NCI-H2029 treated with DMSO at 0.1 percent for 48 hours (cell line): Measurements from ENCODE around the gene PCLO.
"Not testable (repeated sequence)": the region's sequence is repeated elsewhere in the genome, so short reads cannot be mapped to it uniquely, and the experiment has no call there.

ENCODE experiments used
- DNase-seq: peaks from one replicate; lab custom pipeline; 2025; lab: John Stamatoyannopoulos, UW

The PCLO gene

DNA sequence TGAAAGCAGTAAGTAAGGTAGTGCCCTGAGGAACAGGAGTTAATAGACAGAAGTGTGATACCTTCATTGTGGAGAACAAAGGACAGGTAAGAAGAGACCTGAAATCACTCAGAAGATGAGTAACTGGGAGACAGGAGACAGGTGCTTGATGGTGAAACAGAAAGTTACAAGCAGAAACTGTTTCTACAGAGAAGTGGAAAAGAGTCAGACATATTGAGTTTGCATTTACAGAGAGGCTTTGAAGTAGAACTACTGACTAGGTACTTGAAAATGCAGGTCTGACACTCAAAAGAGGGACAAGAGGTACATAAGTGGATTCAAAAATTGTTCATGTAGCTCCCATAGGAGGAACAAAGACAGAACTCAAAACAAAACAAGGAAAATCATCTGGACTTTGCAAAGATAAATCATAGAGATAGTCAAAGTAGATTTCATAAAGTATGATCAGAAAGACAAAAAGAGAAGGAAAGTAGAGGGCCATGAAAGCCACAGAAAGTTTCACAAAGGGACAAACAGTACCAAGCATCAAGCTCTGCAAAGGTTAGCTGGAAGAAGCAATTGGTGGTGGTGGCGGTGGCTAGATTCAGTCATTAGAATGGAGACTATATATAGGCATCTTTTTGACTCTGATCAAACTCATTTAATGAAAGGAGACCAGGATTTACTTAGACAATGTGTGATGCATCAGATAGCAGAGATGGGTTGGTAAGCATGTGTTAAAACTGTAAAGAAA lies 198.4 kb downstream of the PCLO start:
- peak; percentile 65 for DNase-seq

DNA sequence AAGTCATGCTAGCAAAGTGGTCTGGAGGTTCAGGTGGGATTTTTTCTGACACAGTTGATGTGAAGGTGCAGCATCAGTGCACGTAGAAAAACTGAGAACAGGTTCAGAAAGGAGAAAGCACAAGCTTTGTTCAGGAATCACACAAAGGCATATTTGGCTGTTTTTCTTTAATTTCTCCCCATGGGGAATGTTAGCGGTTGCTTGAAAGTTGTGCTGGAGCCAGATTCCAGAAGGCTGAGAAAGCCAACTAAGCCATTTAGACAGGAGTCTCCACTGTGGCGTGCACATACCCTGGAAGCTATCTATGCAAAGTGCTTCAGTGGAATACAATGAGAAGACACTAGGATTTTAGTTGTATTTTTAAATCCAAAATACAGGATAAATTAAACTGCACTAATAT lies 201.4 kb downstream of the PCLO start:
- DNase-seq = no peak

DNA sequence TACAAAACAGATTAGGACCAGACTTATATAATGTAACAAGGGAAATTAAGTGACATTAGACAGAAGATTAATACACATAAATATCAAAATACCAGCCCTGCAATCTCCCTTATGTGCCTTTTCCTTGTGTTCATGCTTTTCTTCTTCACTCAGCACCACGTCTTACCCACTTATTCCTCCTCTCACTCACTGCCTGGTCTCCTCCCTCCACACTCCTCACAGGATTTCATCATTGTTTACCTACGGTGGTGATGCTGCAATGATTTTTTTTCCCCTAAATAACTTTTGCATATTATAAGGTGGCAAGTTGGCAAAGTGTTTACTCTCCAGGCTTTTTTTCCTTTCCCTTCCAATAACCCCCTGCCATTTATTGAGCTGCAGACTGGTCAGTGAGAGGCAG lies 203.2 kb downstream of the PCLO start:
- DNase-seq = no peak

DNA sequence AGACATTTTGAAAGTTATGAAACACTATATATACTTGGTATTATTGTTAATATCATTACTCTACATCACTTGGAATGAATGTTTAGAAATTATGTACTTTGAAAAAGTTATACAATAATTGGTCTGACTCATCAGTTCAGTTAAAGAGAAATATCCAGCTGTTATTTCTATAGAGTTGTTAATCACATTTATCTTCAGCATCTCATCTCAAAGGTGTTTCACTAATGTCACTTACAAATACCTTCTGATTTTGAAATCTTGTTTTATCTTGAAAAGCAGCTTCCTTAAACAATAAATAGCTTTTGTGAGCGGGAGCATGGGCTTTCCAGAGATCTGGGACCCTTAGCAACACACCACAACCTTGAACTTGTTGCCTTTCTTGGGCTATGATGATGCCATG lies 205.2 kb downstream of the PCLO start:
- no peak for DNase-seq

DNA sequence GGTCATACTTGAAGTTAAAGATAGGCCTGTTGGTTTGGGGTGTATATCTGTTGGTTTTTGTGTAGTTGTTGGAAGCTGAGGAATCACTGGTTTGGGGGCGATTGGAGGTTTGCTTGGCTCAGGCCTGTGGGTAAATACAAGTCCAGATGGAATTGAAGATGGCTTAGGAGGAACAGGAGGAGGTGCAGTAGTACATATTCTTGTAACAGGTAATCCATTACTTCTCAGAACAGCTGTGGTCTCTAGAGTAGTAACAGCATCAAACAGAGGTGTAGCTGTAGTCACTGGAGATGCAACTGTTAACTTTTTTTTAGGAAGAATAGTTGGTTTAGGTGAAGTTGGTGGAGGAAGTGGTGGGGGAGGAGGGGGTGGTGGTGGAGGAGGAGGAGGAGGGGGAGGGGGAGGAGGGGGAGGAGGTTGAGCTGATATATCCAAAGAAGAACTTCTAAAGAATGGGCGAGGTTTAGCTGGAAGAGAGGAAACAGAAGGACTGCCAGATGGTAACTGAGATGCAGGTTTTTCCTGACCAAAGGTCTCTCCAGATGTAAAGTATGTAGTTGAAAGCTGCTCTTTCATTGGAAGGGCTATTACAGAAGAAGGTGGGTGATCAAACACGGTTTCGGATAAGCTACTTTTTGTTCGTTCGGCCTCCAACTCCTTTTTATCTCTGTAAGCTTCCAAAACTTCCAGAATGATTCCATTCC lies 209.2 kb downstream of the PCLO start:
- no peak for DNase-seq

DNA sequence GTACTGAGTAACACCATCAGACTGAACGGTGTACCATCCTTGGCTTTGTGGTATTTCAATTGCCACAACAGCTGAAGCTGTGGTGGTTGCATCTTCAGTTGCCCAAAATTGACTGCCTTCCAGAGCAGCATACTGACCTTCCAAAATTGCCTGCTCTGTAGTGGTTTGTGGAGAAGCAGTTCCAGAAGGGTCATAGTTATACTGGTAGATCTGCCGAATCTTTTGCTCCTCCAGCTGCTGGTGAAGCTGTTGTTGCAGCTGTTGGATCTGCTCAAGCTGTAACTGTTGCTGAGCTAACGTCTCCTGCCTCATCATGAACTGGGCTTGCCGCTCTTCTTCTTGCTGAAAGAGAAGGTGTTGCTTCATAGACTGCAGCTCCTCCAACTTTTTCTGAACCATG lies 212.2 kb downstream of the PCLO start:
- DNase-seq = no peak

DNA sequence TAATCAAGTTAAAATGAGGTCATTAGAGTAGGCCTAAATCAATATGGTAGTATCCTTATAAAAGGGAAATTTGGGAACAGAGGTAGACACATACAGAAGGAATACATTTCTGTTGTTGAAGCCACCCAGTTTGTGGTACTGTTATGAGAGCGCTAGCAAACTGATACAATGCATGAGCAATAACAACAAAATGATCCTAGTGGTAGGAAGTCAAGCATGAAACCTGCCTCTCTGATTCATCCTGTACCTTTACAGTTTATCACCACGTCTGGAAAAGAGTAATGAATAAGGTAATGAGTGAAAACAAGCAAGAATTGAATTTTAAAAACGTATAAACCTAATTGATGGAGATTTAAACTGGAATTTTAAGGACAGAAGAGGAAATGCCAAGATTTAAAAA lies 217.2 kb downstream of the PCLO start:
- DNase-seq = no peak

DNA sequence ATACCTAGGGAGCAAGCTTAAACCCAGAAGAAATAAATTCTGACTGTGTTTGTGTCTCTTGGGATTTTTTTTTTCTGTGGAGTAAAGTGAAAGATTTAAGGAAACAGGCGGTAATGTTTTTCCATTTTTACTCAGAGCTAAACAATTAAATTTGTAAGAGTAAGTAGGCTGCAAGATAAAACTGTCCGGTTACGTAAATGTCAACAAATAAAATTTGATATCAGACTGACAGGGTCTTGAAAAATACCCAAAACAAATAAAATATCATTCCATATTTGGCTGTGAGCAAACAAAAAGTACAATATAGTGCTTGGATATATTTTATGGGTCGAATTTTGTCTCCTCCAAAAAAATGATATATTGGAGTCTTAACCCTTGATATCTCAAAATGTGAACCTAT lies 217.6 kb downstream of the PCLO start:
- no peak for DNase-seq

DNA sequence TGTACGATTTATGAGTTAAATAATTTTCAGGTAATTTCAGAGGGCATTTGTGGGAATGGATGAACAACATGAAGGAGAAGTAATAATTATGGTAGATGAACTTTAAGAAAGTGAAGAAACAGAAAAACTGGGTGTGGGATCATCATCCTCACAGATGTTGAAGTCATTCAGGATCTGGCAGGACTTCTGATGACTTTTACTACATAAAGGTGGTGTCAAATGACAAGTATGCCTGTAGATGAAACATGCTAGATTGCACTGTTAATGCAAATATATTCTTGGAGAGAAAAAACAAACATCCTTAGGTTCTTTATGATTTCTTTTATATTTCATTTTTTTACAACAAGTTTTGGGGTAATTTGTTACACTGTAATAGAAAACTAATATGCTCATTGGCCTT lies 230.2 kb downstream of the PCLO start:
- DNase-seq = no peak

DNA sequence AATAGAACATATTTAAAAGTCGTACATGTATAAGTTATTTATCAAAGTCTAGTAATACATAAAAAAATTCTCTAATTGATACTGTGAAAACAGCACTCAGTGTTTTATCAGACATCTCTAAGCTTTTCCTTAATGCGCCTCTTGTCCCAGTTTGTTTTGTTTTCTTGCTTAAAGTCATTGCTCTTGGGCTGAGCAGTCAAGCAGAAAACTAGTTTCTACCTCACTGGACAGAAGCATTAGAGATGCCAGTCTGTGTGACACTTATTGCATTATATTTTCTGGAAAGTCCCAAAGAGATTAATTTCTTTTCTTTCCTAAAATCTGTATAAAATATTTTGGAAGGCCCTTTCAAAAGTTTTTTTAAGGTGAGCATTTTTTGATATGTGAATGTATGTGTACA lies 236.2 kb downstream of the PCLO start:
- DNase-seq = no peak

DNA sequence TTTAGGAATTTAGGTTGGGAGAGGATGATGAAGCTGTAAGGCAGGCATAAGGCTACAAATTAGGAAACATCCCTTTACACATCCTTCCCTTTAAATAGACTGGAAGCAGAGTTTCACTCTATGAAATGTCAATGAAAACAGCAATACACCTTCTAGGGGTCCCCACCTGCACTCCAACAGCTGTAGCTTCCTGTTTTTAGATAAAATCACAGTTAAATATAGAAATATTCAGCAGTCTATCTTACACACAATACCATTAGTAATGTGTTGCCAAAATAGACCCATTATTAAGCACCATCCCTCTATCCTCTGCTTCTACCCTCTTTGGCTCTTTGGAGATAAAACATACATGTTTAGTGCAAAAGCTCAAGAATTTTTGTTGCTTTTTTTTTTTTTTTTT lies 237.4 kb downstream of the PCLO start:
- DNase-seq = no peak

DNA sequence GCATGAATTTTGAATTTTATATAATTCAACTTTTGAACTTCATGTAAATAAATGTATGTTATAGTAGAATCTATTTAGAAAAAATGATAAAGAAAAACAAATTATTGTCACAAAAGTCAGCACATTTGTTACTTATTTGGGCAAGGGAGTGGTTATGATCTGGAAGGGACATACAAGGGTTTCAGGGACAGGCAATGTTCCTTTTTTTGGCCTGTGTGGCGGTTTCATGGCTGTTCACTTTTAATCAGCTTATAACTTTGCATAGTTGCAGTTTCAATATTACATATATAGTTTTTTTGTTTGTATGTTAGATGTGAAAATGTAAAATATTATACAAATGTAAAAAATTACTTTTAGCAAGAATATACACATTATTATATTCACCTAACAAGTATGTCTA lies 256.2 kb downstream of the PCLO start:
- DNase-seq = no peak

DNA sequence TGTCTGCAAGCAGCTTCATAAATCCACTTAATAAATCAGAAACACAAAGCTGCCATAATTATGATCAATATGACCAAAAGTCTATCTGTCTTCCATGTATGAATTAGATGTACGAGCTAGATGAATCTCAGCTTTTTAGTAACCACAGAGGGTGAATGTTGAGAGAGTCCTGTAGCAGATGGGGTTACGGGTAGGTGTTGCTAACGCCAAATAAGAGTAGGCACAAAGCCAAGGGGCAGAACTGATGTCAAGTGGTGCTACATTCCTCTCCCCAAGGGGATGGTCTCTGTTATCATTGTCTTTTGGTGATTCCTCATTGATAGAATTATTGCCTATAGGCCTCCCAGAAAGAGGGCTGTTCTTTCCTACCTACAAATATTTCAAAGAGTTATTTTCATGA lies 257.8 kb downstream of the PCLO start:
- DNase-seq = no peak

DNA sequence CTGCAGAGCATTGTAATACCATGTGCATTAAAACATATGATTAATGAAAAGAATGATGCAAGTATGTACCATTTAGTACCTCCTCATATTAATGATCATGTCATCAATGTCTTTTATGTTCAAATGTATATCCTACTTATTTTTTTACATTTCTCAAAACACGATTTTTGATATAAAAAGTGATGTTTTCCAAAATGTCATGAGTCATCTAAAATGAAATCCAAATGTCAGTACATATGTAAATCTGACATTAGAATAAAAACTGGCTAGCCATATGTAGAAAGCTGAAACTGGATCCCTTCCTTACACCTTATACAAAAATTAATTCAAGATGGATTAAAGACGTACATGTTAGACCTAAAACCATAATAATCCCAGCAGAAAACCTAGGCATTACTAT lies 261.6 kb downstream of the PCLO start:
- DNase-seq = not testable (repeated sequence)

DNA sequence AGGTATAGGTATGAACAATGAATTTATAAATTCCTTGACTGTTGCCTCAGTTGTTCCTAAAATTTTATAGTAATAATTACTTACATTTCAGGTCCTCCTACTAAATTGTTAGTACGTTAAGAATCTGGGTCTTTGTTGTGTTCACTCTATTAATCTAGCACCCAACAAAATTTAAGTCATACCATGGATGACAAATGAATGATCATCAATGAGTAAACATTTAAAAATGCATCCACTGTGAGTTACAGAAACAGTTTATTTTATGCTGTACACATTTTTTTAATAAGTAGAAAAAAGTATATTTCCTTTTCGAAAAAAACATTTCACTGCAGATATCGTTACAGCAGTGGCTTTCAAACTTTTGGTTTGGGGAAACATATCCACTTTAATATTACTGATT lies 265.2 kb downstream of the PCLO start:
- DNase-seq = no peak

DNA sequence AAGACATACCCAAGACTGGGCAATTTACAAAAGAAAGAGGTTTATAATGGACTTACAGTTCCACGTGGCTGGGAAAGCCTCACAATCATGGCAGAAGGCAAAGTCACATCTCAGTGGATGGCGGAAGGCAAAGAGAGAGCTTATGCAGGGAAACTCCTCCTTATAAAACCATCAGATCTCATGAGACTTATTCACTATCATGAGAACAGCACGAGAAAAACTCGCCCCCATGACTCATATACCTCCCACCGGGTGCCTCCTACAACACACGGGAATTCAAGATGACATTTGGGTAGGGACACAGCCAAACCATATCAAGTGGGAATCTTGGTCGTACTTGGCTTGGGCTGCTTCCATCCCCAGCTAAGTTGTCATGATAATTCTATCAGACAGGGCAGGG lies 268.3 kb downstream of the PCLO start:
- DNase-seq = not testable (repeated sequence)

DNA sequence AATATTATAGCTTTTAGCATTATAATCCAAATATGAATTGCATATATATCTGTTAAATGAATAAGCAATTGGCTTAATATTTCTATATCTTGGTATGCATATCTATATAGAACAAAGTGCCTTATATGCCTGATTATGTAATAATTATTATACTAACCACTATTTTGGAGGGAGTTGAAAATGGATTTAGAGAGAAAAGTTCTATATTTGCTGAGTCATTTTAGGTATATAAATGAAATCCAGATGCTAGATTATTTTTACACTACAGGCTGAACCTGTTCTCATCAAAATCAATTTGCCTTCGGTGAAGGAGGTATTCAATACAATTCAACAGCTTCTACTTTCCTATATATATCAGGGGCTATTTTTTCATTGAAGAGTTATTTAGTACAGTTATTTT lies 276.4 kb downstream of the PCLO start:
- DNase-seq = no peak

DNA sequence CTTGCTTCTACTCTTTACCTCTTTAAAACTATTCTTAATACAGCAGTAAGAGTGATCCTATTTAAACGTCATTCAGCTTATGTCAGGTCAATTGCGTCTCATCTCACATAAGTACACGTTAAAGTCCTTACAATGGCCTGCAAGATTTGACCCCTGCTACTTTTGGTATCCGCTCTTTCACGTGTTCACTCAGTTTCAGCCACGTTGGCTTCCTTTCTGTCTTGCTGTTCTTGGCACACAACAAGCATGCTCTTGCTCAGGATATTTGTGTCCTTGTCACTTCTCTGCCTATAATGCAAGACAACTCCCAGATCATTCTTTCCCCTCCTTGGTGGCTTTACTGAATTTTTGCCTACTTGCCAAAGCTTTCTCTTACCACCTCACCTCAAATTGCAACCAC lies 296.8 kb downstream of the PCLO start:
- DNase-seq = no peak

DNA sequence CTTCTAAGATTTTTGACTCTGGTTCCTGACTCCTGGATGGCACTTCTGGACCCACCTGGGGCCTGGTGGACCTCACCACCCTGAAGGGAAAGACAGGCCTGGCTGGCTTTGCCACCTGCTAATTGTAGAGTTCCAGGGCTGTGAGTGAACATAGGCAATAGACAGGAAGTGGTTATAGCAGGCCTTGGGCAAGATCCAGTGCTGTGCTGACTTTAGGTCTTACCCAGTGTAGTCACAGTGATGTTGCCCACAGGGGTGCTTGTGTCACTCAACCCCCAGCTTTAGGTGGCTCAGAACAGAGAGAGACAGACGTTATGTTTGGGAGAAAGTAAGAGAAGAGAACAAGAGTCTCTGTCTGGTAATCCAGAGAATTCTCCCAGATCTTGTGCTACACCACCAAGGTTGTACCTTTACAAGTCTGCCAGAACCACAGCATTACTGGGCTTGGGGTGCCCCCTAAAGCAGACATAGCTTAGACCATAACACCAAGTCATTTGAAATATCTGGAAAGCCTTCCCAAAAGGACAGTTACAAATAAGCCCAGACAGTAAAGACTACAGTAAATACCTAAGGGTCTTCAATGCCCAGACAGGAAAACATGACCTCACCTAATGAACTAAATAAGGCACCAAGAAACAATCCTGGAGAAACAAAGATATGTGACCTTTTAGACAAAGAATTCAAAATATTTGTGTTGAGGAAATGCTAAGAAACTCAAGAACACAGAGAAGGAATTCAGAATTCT lies 303.4 kb downstream of the PCLO start:
- DNase-seq = no peak

DNA sequence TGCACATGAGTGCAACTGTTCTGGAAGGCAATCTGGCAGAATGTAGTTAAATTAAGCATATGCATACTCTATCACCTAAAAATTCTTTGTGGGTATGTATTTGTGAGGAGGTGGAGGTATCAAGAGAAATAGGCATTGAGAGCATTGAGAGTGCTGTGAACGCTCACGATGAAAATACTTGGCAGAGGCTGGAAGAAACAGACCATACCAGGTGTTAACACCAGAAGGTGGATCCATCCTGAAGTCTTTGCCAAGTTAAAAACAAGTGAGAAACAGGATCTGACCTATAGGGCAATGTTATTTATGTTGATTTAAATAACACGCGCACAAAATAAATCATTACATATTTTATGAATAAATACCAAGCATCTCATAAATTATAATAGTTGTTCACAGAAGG lies 311.6 kb downstream of the PCLO start:
- no peak for DNase-seq

DNA sequence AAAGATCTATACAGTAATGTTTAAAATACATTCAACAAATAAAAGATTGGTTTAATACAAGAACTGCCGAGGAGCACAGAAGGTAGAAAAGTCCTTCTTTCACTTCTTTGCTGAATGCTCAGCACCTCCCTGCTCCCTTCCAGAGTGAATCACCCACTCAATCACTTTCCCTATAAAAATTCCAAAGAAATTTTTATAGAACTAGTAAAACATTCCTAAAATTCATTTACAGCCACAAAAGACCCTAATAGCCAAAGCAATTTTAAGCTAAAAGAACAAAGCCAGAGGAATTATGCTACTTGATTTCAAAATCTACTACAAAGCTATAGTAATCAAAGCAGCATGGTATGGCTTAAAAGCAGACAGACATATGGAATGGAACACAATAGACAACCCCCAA lies 320.9 kb downstream of the PCLO start:
- DNase-seq = no peak

DNA sequence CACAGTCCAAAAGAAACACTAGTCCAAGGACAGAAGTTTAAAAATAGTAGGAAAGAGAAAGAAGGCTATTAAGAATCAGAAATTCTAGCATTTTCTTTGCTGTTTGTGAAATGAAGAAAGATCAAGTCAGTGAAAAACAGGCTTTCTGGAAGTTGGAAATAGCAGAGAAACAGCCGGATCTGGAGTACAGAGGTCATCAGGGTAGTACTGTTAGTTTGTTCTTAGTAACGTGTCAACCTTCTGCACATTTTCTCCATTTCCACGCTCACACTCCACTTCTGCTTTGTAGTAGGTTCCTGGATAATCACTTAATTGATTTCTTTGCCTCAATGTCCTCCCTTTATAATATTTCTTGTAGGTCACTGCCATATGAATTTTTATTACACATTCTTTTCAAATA lies 322.6 kb downstream of the PCLO start:
- DNase-seq = no peak

DNA sequence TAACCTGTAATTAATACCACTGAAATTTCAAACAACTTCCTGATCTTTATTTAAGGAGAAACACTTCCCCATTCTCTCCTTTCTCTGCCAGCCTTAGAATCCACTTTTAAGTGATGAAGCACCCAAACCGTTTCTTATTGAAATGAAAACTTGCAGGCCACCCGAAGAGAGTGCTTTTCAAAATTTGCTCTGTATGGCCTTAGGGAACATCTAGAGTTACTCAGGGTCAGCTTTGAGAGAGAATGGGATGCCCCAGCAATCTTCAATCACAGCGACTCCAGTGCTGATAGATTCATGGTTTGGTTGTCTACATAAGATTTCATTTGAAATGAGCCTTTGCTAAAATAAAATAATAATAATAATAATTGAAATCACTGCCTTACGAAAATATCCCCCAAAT lies 323.1 kb downstream of the PCLO start:
- no peak for DNase-seq
